Smooth muscle cell (in vitro differentiated cells): Measurements from ENCODE around the gene OR4K1. TPM values are rescaled to one million over a fixed set of nuclear protein-coding genes. Genes with fewer than 3 reads are reported as not detected.

ENCODE experiments used
- DNase-seq: peaks from one replicate; lab custom pipeline; 2025; ENCODE audit not compliant: unreplicated experiment; lab: John Stamatoyannopoulos, UW
- H2AFZ ChIP-seq: fragments of 200-600 bp; sonication (generic); 2 replicates; pipeline ENCODE4 v1.6.0; 2016; ENCODE audit warnings: antibody characterized with exemption, low read depth, mild to moderate bottlenecking
- H3F3A ChIP-seq: fragments of 200-600 bp; sonication (generic); 2 replicates; pipeline ENCODE4 v1.6.0; 2017; ENCODE audit warnings: antibody characterized with exemption, low read depth
- H3K27ac ChIP-seq: fragments of 200-600 bp; sonication (generic); 2 replicates; pipeline ENCODE4 v1.5.1; 2016; ENCODE audit warnings: low read depth, mild to moderate bottlenecking
- H3K27me3 ChIP-seq: fragments of 200-600 bp; sonication (generic); 2 replicates; pipeline ENCODE4 v1.6.1; 2016; ENCODE audit warnings: low read depth, mild to moderate bottlenecking
- H3K36me3 ChIP-seq: fragments of 200-600 bp; sonication (generic); 2 replicates; pipeline ENCODE4 v1.5.1; 2016; ENCODE audit warnings: low read depth
- H3K4me1 ChIP-seq: fragments of 200-600 bp; sonication (generic); 2 replicates; pipeline ENCODE4 v1.5.1; 2016; ENCODE audit warnings: low read depth
- H3K4me2 ChIP-seq: fragments of 200-600 bp; sonication (generic); 2 replicates; pipeline ENCODE4 v1.6.0; 2016; ENCODE audit warnings: mild to moderate bottlenecking
- H3K4me3 ChIP-seq: fragments of 200-600 bp; sonication (generic); 2 replicates; pipeline ENCODE4 v1.5.1; 2016; ENCODE audit warnings: mild to moderate bottlenecking
- H3K79me2 ChIP-seq: fragments of 200-600 bp; sonication (generic); 2 replicates; pipeline ENCODE4 v1.6.0; 2016; ENCODE audit warnings: low read depth, mild to moderate bottlenecking
- H3K9ac ChIP-seq: fragments of 200-600 bp; sonication (generic); 2 replicates; pipeline ENCODE4 v1.6.0; 2016; ENCODE audit warnings: low read depth
- H3K9me3 ChIP-seq: fragments of 200-600 bp; sonication (generic); replicated peaks from 2 replicates; pipeline ENCODE4 v1.5.1; 2016; ENCODE audit warnings: low read depth
- H4K20me1 ChIP-seq: fragments of 200-600 bp; sonication (generic); 2 replicates; pipeline ENCODE4 v1.6.0; 2016; ENCODE audit warnings: low read depth
- WGBS: methylation state at CpG from one replicate; pipeline ENCODE4 v1.1.7; 2016; ENCODE audit warnings: low lambda C conversion rate; 5-methylcytosine and 5-hydroxymethylcytosine counted together
- polyA plus RNA-seq: library from polyadenylated mRNA; unstranded; fragments of >200 nt; fragmentation: Nextera tagmentation; extraction: Ambion mirVana; gene quantifications from 2 replicates; pipeline ENCODE4 v1.2.1, GENCODE V29; 2016
- total RNA-seq: library from RNA; depleted of rRNA; stranded (reverse); fragments of >200 nt; gene quantifications from 2 replicates; pipeline ENCODE4 v1.2.3, GENCODE V29; 2014
- TF ChIP-seq, protein P1 (sequence below): fragments of 200-600 bp; sonication (generic); IDR thresholded peaks from 2 replicates; pipeline ENCODE4 v1.5.1; 2017; ENCODE audit warnings: borderline replicate concordance, mild to moderate bottlenecking, antibody characterized with exemption; ENCODE audit not compliant: insufficient read depth, poor library complexity, severe bottlenecking

Gene OR4K1
- total and polyA plus RNA-seq, 2 experiments from 2014 or later = not detected

DNA sequence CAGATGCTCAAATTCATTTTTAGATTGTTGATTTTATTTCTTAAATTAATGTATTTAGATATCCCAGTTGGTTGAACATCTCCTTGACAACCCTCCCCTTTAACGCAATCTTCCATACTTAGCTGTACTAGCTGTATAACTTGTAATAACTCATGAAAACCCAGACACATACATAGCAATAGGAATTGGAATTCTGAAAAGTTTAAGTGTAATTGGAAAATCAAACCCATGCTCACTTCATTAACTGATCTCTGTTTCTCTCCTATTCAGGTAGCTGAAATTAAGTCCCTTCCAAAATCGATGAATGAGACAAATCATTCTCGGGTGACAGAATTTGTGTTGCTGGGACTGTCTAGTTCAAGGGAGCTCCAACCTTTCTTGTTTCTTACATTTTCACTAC is 44.6 kb downstream of the OR4K1 start, which contains the start of gene OR4K15:
Gene OR4K15, plus strand, starts transcription at position 301 of the 400 bp plus-strand sequence. Its CDS starts 0 bp downstream, at position 301.
- H3K4me2 ChIP-seq = no peak within 1 kb of the TSS
- no peaks in the 10 kb centered on the region for H3K4me1 ChIP-seq
- no peak within 1 kb of the TSS for H2AFZ ChIP-seq
- TF ChIP-seq, protein P1, sequence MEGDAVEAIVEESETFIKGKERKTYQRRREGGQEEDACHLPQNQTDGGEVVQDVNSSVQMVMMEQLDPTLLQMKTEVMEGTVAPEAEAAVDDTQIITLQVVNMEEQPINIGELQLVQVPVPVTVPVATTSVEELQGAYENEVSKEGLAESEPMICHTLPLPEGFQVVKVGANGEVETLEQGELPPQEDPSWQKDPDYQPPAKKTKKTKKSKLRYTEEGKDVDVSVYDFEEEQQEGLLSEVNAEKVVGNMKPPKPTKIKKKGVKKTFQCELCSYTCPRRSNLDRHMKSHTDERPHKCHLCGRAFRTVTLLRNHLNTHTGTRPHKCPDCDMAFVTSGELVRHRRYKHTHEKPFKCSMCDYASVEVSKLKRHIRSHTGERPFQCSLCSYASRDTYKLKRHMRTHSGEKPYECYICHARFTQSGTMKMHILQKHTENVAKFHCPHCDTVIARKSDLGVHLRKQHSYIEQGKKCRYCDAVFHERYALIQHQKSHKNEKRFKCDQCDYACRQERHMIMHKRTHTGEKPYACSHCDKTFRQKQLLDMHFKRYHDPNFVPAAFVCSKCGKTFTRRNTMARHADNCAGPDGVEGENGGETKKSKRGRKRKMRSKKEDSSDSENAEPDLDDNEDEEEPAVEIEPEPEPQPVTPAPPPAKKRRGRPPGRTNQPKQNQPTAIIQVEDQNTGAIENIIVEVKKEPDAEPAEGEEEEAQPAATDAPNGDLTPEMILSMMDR = no peak
- no peak for DNase-seq
- peaks cover 3% of the 10 kb centered on the region for H3K9me3 ChIP-seq
- no peaks in the 10 kb centered on the region for H4K20me1 ChIP-seq
- H3K79me2 ChIP-seq = no peaks in the 10 kb centered on the region
- no peaks in the 10 kb centered on the region for H3K27me3 ChIP-seq
- no peak within 1 kb of the TSS for H3K27ac ChIP-seq
- 90% methylated on average over 3 of the region's 3 CpGs for WGBS
- no peak within 1 kb of the TSS for H3K4me3 ChIP-seq
- no peaks in the 10 kb centered on the region for H3F3A ChIP-seq
- H3K9ac ChIP-seq = no peak within 1 kb of the TSS
- H3K36me3 ChIP-seq = no peaks in the 10 kb centered on the region

Other genes with a start within 250 kb of the OR4K1 start
- not detected in 2 replicates for gene OR11H2, start 217.0 kb upstream of the OR4K1 start, total RNA-seq
- not detected in 2 replicates for gene OR11H2, start 217.0 kb upstream of the OR4K1 start, polyA plus RNA-seq
- gene OR4Q3, start 187.3 kb upstream of the OR4K1 start, total RNA-seq = not detected in 2 replicates
- not detected in 2 replicates for gene OR4Q3, start 187.3 kb upstream of the OR4K1 start, polyA plus RNA-seq
- gene OR4M1, start 157.4 kb upstream of the OR4K1 start, total RNA-seq = not detected in 2 replicates
- not detected in 2 replicates for gene OR4M1, start 157.4 kb upstream of the OR4K1 start, polyA plus RNA-seq
- not detected in 2 replicates for gene OR4N2, start 127.1 kb upstream of the OR4K1 start, total RNA-seq
- not detected in 2 replicates for gene OR4N2, start 127.1 kb upstream of the OR4K1 start, polyA plus RNA-seq
- not detected in 2 replicates for gene OR4K2, start 55.8 kb upstream of the OR4K1 start, total RNA-seq
- not detected in 2 replicates for gene OR4K2, start 55.8 kb upstream of the OR4K1 start, polyA plus RNA-seq
- gene OR4K5, start 10.3 kb upstream of the OR4K1 start, total RNA-seq = not detected in 2 replicates
- not detected in 2 replicates for gene OR4K5, start 10.3 kb upstream of the OR4K1 start, polyA plus RNA-seq
- not detected in 2 replicates for gene OR4K15, start 44.7 kb downstream of the OR4K1 start, total RNA-seq
- not detected in 2 replicates for gene OR4K15, start 44.7 kb downstream of the OR4K1 start, polyA plus RNA-seq
- not detected in 2 replicates for gene OR4Q2, start 71.2 kb downstream of the OR4K1 start, total RNA-seq
- gene OR4Q2, start 71.2 kb downstream of the OR4K1 start, polyA plus RNA-seq = not detected in 2 replicates
- not detected in 2 replicates for gene OR4K14, start 88.4 kb downstream of the OR4K1 start, total RNA-seq
- gene OR4K14, start 88.4 kb downstream of the OR4K1 start, polyA plus RNA-seq = not detected in 2 replicates
- not detected in 2 replicates for gene OR4K13, start 105.1 kb downstream of the OR4K1 start, total RNA-seq
- gene OR4K13, start 105.1 kb downstream of the OR4K1 start, polyA plus RNA-seq = not detected in 2 replicates
- gene OR4L1, start 129.1 kb downstream of the OR4K1 start, total RNA-seq = not detected in 2 replicates
- not detected in 2 replicates for gene OR4L1, start 129.1 kb downstream of the OR4K1 start, polyA plus RNA-seq
- not detected in 2 replicates for gene OR4K17, start 179.8 kb downstream of the OR4K1 start, total RNA-seq
- not detected in 2 replicates for gene OR4K17, start 179.8 kb downstream of the OR4K1 start, polyA plus RNA-seq
- gene OR4N5, start 207.9 kb downstream of the OR4K1 start, total RNA-seq = not detected in 2 replicates
- not detected in 2 replicates for gene OR4N5, start 207.9 kb downstream of the OR4K1 start, polyA plus RNA-seq